Fibroblast of pulmonary artery (primary cell): ENCODE data around the gene MIPEP.

Experiments
- DNase-seq: peaks from one replicate; pipeline ENCODE4 v3.0.0-alpha.2; 2010; ENCODE audit warnings: low read depth
- H3K4me3 ChIP-seq: replicated peaks from 2 replicates; pipeline ENCODE4 v1.5.1; 2011; ENCODE audit warnings: low read depth, mild to moderate bottlenecking, control low read depth, low read length, moderate library complexity
- CTCF ChIP-seq: IDR thresholded peaks from 2 replicates; pipeline ENCODE4 v1.5.1; 2011; ENCODE audit warnings: mild to moderate bottlenecking, control low read depth, low read length, inconsistent platforms; ENCODE audit errors: missing control alignments

MIPEP gene

GRCh38 chr13:23692816-23693215 lies 196.4 kb downstream of the MIPEP start:
- no peak overlapping the region for H3K4me3 ChIP-seq
- no peak for TF ChIP-seq CTCF
- DNase-seq: no peak

- no peak for TF ChIP-seq CTCF
- no peak for DNase-seq
- H3K4me3 ChIP-seq: no peak overlapping the region
Observed at GRCh38 chr13:23690668-23691067, 198.5 kb downstream of the MIPEP start.

- no peak for TF ChIP-seq CTCF
- DNase-seq: no peak
- no peak overlapping the region for H3K4me3 ChIP-seq
Observed at GRCh38 chr13:23688336-23688735, 200.9 kb downstream of the MIPEP start.

GRCh38 chr13:23687614-23688013 lies 201.6 kb downstream of the MIPEP start:
- H3K4me3 ChIP-seq: no peak overlapping the region
- no peak for TF ChIP-seq CTCF
- DNase-seq: no peak

- TF ChIP-seq CTCF: no peak
- H3K4me3 ChIP-seq: no peak overlapping the region
- DNase-seq: no peak
Observed at GRCh38 chr13:23686948-23687347, 202.3 kb downstream of the MIPEP start.

- H3K4me3 ChIP-seq: no peak overlapping the region
- no peak for DNase-seq
- no peak for TF ChIP-seq CTCF
Observed at GRCh38 chr13:23685416-23685815, 203.8 kb downstream of the MIPEP start.

GRCh38 chr13:23684647-23685046 lies 204.6 kb downstream of the MIPEP start:
- no peak for TF ChIP-seq CTCF
- no peak for DNase-seq
- no peak overlapping the region for H3K4me3 ChIP-seq
